SK-N-SH treated with all-trans-retinoic acid at 6 μM for 48 hours (cell line): ENCODE data around the gene DDN.

Experiments
- ATAC-seq: fragments of 200-7000 bp; cut with Tn5 transposase; 3 replicates; pipeline ENCODE4 v1.9.1; 2020; ENCODE audit warnings: mild to moderate bottlenecking, moderate library complexity
- ARNTL ChIP-seq: fragments of 450-650 bp; formaldehyde crosslinking; IDR thresholded peaks from 2 replicates; pipeline ENCODE4 v1.5.0; 2020; ENCODE audit warnings: low read depth, mild to moderate bottlenecking, moderate library complexity, borderline replicate concordance
- BACH2 ChIP-seq: fragments of 250-450 bp; sonication (Bioruptor Pico); IDR thresholded peaks from 2 replicates; pipeline ENCODE4 v1.9.0; 2021; ENCODE audit warnings: mild to moderate bottlenecking, borderline replicate concordance
- CSDC2 ChIP-seq: fragments of 250-450 bp; sonication (Bioruptor Pico); IDR thresholded peaks from 2 replicates; pipeline ENCODE4 v1.5.0; 2020; ENCODE audit warnings: mild to moderate bottlenecking, moderate library complexity
- CSRNP3 ChIP-seq: fragments of 250-450 bp; sonication (Bioruptor Pico); IDR thresholded peaks from 2 replicates; pipeline ENCODE4 v1.5.1; 2021; ENCODE audit warnings: mild to moderate bottlenecking, moderate library complexity
- ESRRG ChIP-seq: fragments of 250-450 bp; sonication (Bioruptor Pico); IDR thresholded peaks from 2 replicates; pipeline ENCODE4 v1.6.1; 2021; ENCODE audit warnings: mild to moderate bottlenecking
- GLIS3 ChIP-seq: fragments of 250-450 bp; sonication (Bioruptor Pico); IDR thresholded peaks from 2 replicates; pipeline ENCODE4 v1.5.0; 2020; ENCODE audit warnings: mild to moderate bottlenecking, moderate library complexity
- ISL1 ChIP-seq: fragments of 250-450 bp; sonication (Bioruptor Pico); IDR thresholded peaks from 2 replicates; pipeline ENCODE4 v2.1.2; 2022; ENCODE audit warnings: mild to moderate bottlenecking, moderate library complexity
- OSR1 ChIP-seq: fragments of 250-450 bp; sonication (Bioruptor Pico); IDR thresholded peaks from 2 replicates; pipeline ENCODE4 v1.8.0; 2022; ENCODE audit warnings: moderate library complexity, mild to moderate bottlenecking, inconsistent platforms
- POU6F1 ChIP-seq: fragments of 250-450 bp; sonication (Bioruptor Pico); IDR thresholded peaks from 2 replicates; pipeline ENCODE4 v1.8.0; 2021; ENCODE audit warnings: low read depth, mild to moderate bottlenecking, moderate library complexity, borderline replicate concordance
- PPARA ChIP-seq: fragments of 250-450 bp; sonication (Bioruptor Pico); IDR thresholded peaks from 2 replicates; pipeline ENCODE4 v1.5.0; 2020; ENCODE audit warnings: mild to moderate bottlenecking, borderline replicate concordance
- SNAI2 ChIP-seq: fragments of 250-450 bp; sonication (Bioruptor Pico); IDR thresholded peaks from 2 replicates; pipeline ENCODE4 v1.5.0; 2020; ENCODE audit warnings: mild to moderate bottlenecking, moderate library complexity
- TCF4 ChIP-seq: fragments of 250-450 bp; sonication (Bioruptor Pico); IDR thresholded peaks from 2 replicates; pipeline ENCODE4 v1.8.0; 2021; ENCODE audit warnings: mild to moderate bottlenecking, moderate library complexity, borderline replicate concordance
- TOX ChIP-seq: fragments of 250-450 bp; sonication (Bioruptor Pico); IDR thresholded peaks from 2 replicates; pipeline ENCODE4 v1.8.0; 2021; ENCODE audit warnings: mild to moderate bottlenecking, moderate library complexity, borderline replicate concordance
- TSHZ2 ChIP-seq: fragments of 250-450 bp; sonication (Bioruptor Pico); IDR thresholded peaks from 2 replicates; pipeline ENCODE4 v1.5.0; 2020; ENCODE audit warnings: mild to moderate bottlenecking, moderate library complexity
- ZC3H10 ChIP-seq: fragments of 250-450 bp; sonication (Bioruptor Pico); IDR thresholded peaks from 2 replicates; pipeline ENCODE4 v1.5.1; 2021; ENCODE audit warnings: mild to moderate bottlenecking, moderate library complexity
- ZFP3 ChIP-seq: fragments of 250-450 bp; sonication (Bioruptor Pico); IDR thresholded peaks from 2 replicates; pipeline ENCODE4 v1.5.0; 2020; ENCODE audit warnings: mild to moderate bottlenecking, moderate library complexity
- ZFP30 ChIP-seq: fragments of 450-650 bp; formaldehyde crosslinking; IDR thresholded peaks from 2 replicates; pipeline ENCODE4 v1.5.0; 2022; ENCODE audit warnings: mild to moderate bottlenecking, moderate library complexity
- ZNF565 ChIP-seq: fragments of 450-650 bp; formaldehyde crosslinking; conservative IDR thresholded peaks from 2 replicates; pipeline ENCODE4 v1.5.0; 2020; ENCODE audit warnings: low read depth, mild to moderate bottlenecking, moderate library complexity
- ZNF70 ChIP-seq: fragments of 450-650 bp; formaldehyde crosslinking; IDR thresholded peaks from 2 replicates; pipeline ENCODE4 v1.5.0; 2020; ENCODE audit warnings: mild to moderate bottlenecking, moderate library complexity
- ZNF8 ChIP-seq: fragments of 450-650 bp; formaldehyde crosslinking; IDR thresholded peaks from 2 replicates; pipeline ENCODE4 v1.5.0; 2020; ENCODE audit warnings: mild to moderate bottlenecking, moderate library complexity

Gene DDN

GRCh38 chr12:49039421-49040363 is 40.5 kb upstream of the DDN start:
- ATAC-seq, result no peak
- TF ChIP-seq ARNTL (CRISPR knock-in tag) (no peak), TSHZ2 (CRISPR knock-in tag) (no peak), ZFP30 (no peak), POU6F1 (CRISPR knock-in tag) (no peak), ZNF565 (CRISPR knock-in tag) (no peak), ZNF8 (CRISPR knock-in tag) (no peak), GLIS3 (no peak), ZNF70 (CRISPR knock-in tag) (no peak), TCF4 (CRISPR knock-in tag) (no peak), OSR1 (no peak), CSRNP3 (CRISPR knock-in tag) (no peak), PPARA (CRISPR knock-in tag) (no peak), SNAI2 (CRISPR knock-in tag) (no peak), ZFP3 (CRISPR knock-in tag) (no peak)

GRCh38 chr12:49038291-49038955 is 39.2 kb upstream of the DDN start:
- TF ChIP-seq POU6F1 (CRISPR knock-in tag) (no peak), OSR1 (no peak), CSDC2 (CRISPR knock-in tag) (no peak), ZNF70 (CRISPR knock-in tag) (no peak), TCF4 (CRISPR knock-in tag) (no peak), TOX (CRISPR knock-in tag) (no peak), TSHZ2 (CRISPR knock-in tag) (no peak), ZC3H10 (CRISPR knock-in tag) (no peak), SNAI2 (CRISPR knock-in tag) (no peak), ZFP30 (no peak), ISL1 (CRISPR knock-in tag) (no peak), ZNF565 (CRISPR knock-in tag) (no peak), BACH2 (CRISPR knock-in tag) (no peak), PPARA (CRISPR knock-in tag) (no peak), ESRRG (CRISPR knock-in tag) (no peak), CSRNP3 (CRISPR knock-in tag) (no peak)
- no peak for ATAC-seq
